ENCODE data around the gene CD69.

DNA sequence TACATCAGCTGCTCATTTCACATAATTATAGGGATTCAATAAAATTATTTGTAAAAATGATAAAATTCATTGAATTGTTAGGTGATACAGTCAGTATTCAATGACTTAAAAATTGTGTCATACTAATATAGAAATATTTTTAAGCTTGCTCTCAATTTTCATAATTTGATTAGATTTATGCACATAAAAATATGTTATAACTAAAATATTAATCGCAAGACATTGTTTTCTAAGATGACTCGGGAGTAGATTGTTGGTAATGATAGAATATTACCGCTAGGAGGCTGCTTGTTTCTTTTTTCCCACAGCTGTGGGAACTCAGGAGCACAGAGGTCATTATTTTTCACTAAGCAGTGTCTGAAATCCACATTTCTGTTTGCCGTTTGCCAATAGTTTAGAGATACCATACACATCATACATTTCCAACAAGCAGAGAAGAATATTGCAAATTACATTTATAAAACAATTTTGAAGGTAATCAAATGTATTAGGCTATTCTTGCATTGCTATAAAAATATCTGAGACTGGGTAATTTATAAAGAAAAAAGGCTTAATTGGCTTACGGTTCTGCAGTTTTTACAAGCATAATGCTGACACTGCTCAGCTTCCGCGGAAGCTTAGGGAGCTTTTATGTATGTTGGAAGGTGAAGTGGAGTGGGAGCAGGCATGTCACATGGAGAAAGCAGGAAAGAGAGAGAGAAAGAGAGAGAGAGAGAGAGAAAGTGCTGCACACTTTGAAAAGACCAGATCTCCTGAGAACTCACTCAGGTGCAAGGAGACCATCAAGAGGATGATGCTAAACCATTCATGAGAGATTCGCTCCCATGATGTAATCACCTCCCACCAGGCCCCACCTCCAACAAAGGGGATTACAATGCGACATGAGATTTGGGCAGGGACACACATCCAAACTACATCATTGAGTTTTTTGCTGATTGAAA is 9.2 kb downstream of the CD69 start:
- peak in 5 of 6 experiments; percentile 5 to 55 (median 44) for TF ChIP-seq CTCF (IDR thresholded peaks at IDR 0.05)
- TF ChIP-seq POLR2A (IDR thresholded peaks at IDR 0.05), result no peak
